Activated naive CD4-positive, alpha-beta T cell treated with anti-CD3 and anti-CD28 coated beads, Interleukin-2, amount 10 ng/mL, durations not matched to agents 7 days and 5 days (primary cell): ENCODE results near the gene WDFY2.
A peak's percentile ranks its signal among the peaks of the same experiment; 100 is the strongest.

Experiments used
- CTCF ChIA-PET: fragments of 350-600 bp; sonication (Branson Sonifier 250); formaldehyde crosslinking; loops from one replicate; lab custom pipeline; 2021; ENCODE audit warnings: antibody characterized with exemption; lab: Charles Lee
- DNase-seq: peaks from one replicate; pipeline ENCODE4 v3.0.0-alpha.2; 2020
- H3K27ac Mint-ChIP-seq: one replicate; pipeline ENCODE4 v1.8.0; 2021; ENCODE audit warnings: mild to moderate bottlenecking, moderate library complexity, mixed read lengths
- H3K27me3 Mint-ChIP-seq: one replicate; pipeline ENCODE4 v1.8.0; 2021; ENCODE audit warnings: mild to moderate bottlenecking, mixed read lengths
- H3K36me3 Mint-ChIP-seq: one replicate; pipeline ENCODE4 v1.8.0; 2021; ENCODE audit warnings: mixed read lengths
- H3K4me1 Mint-ChIP-seq: one replicate; pipeline ENCODE4 v1.8.0; 2021; ENCODE audit warnings: mixed read lengths
- H3K4me3 Mint-ChIP-seq: one replicate; pipeline ENCODE4 v1.8.0; 2021; ENCODE audit warnings: mild to moderate bottlenecking, moderate library complexity, mixed read lengths
- H3K9me3 Mint-ChIP-seq: one replicate; pipeline ENCODE4 v1.8.0; 2021; ENCODE audit warnings: mixed read lengths

The WDFY2 gene

GRCh38 chr13:51624695-51625345 lies 40.6 kb downstream of the WDFY2 start:
- H3K4me3 Mint-ChIP-seq = no peak overlapping the region
- H3K4me1 Mint-ChIP-seq = peaks cover 20% of the 10 kb centered on the region
- H3K27me3 Mint-ChIP-seq = no peaks in the 10 kb centered on the region
- no peak overlapping the region for H3K27ac Mint-ChIP-seq
- DNase-seq = no peak
- CTCF ChIA-PET = interaction anchor here (1.1 kb wide), 1 partner anchor 9 kb away, joined by 3 read pairs; no protein-coding TSS in a partner anchor
- no peaks in the 10 kb centered on the region for H3K36me3 Mint-ChIP-seq
- H3K9me3 Mint-ChIP-seq = no peaks in the 10 kb centered on the region

GRCh38 chr13:51625555-51626345 lies 41.5 kb downstream of the WDFY2 start:
- H3K9me3 Mint-ChIP-seq = no peaks in the 10 kb centered on the region
- CTCF ChIA-PET = no interaction called here
- H3K4me3 Mint-ChIP-seq = no peak overlapping the region
- no peaks in the 10 kb centered on the region for H3K36me3 Mint-ChIP-seq
- H3K27ac Mint-ChIP-seq = no peak overlapping the region
- peaks cover 23% of the 10 kb centered on the region for H3K4me1 Mint-ChIP-seq
- DNase-seq = no peak
- no peaks in the 10 kb centered on the region for H3K27me3 Mint-ChIP-seq

- no peaks in the 10 kb centered on the region for H3K9me3 Mint-ChIP-seq
- H3K4me3 Mint-ChIP-seq = no peak overlapping the region
- CTCF ChIA-PET = no interaction called here
Measured at GRCh38 chr13:51626749-51627148, 42.5 kb downstream of the WDFY2 start.

GRCh38 chr13:51628059-51628852 lies 44.0 kb downstream of the WDFY2 start:
- Mint-ChIP-seq H3K36me3 (no peaks in the 10 kb centered on the region), H3K27me3 (no peaks in the 10 kb centered on the region), H3K9me3 (no peaks in the 10 kb centered on the region), H3K4me1 (peaks cover 23% of the 10 kb centered on the region), H3K4me3 (no peak overlapping the region), H3K27ac (no peak overlapping the region)
- CTCF ChIA-PET = no interaction called here
- DNase-seq = no peak

More at GRCh38 chr13:51626749-51627148, 42.5 kb downstream of the WDFY2 start:
- no peak overlapping the region for H3K27ac Mint-ChIP-seq
- DNase-seq = no peak
- H3K4me1 Mint-ChIP-seq = peaks cover 23% of the 10 kb centered on the region
- H3K27me3 Mint-ChIP-seq = no peaks in the 10 kb centered on the region
- H3K36me3 Mint-ChIP-seq = no peaks in the 10 kb centered on the region

- CTCF ChIA-PET = no interaction called here
- Mint-ChIP-seq H3K4me1 (peaks cover 18% of the 10 kb centered on the region), H3K9me3 (no peaks in the 10 kb centered on the region), H3K27ac (no peak overlapping the region), H3K36me3 (no peaks in the 10 kb centered on the region), H3K4me3 (no peak overlapping the region), H3K27me3 (no peaks in the 10 kb centered on the region)
- DNase-seq = no peak
Measured at GRCh38 chr13:51629491-51630287, 45.4 kb downstream of the WDFY2 start.

GRCh38 chr13:51630288-51630615 lies 46.0 kb downstream of the WDFY2 start:
- Mint-ChIP-seq H3K27ac (no peak overlapping the region), H3K27me3 (no peaks in the 10 kb centered on the region), H3K36me3 (no peaks in the 10 kb centered on the region), H3K4me1 (peaks cover 21% of the 10 kb centered on the region), H3K4me3 (no peak overlapping the region), H3K9me3 (no peaks in the 10 kb centered on the region)
- no peak for DNase-seq
- CTCF ChIA-PET = no interaction called here

- H3K36me3 Mint-ChIP-seq = peaks cover 3% of the 10 kb centered on the region
- no peak overlapping the region for H3K27ac Mint-ChIP-seq
- H3K9me3 Mint-ChIP-seq = no peaks in the 10 kb centered on the region
- H3K27me3 Mint-ChIP-seq = no peaks in the 10 kb centered on the region
- CTCF ChIA-PET = no interaction called here
- H3K4me1 Mint-ChIP-seq = peaks cover 30% of the 10 kb centered on the region
- no peak for DNase-seq
- no peak overlapping the region for H3K4me3 Mint-ChIP-seq
Measured at GRCh38 chr13:51632591-51633362, 48.5 kb downstream of the WDFY2 start.

GRCh38 chr13:51635137-51635878 lies 51.0 kb downstream of the WDFY2 start:
- H3K27ac Mint-ChIP-seq = peak overlapping the region; percentile 55
- peaks cover 3% of the 10 kb centered on the region for H3K36me3 Mint-ChIP-seq
- CTCF ChIA-PET = no interaction called here
- DNase-seq = no peak
- H3K4me3 Mint-ChIP-seq = peak overlapping the region; percentile 16
- H3K4me1 Mint-ChIP-seq = peaks cover 23% of the 10 kb centered on the region
- no peaks in the 10 kb centered on the region for H3K27me3 Mint-ChIP-seq
- no peaks in the 10 kb centered on the region for H3K9me3 Mint-ChIP-seq

GRCh38 chr13:51636349-51636890 lies 52.2 kb downstream of the WDFY2 start:
- H3K4me1 Mint-ChIP-seq = peaks cover 23% of the 10 kb centered on the region
- H3K4me3 Mint-ChIP-seq = no peak overlapping the region
- peaks cover 3% of the 10 kb centered on the region for H3K36me3 Mint-ChIP-seq
- no peak for DNase-seq
- CTCF ChIA-PET = no interaction called here
- no peaks in the 10 kb centered on the region for H3K27me3 Mint-ChIP-seq
- H3K9me3 Mint-ChIP-seq = no peaks in the 10 kb centered on the region
- H3K27ac Mint-ChIP-seq = no peak overlapping the region

GRCh38 chr13:51637852-51638215 lies 53.6 kb downstream of the WDFY2 start:
- H3K27me3 Mint-ChIP-seq = no peaks in the 10 kb centered on the region
- no peaks in the 10 kb centered on the region for H3K9me3 Mint-ChIP-seq
- H3K36me3 Mint-ChIP-seq = peaks cover 3% of the 10 kb centered on the region
- no peak overlapping the region for H3K4me3 Mint-ChIP-seq
- no peak overlapping the region for H3K27ac Mint-ChIP-seq
- peaks cover 17% of the 10 kb centered on the region for H3K4me1 Mint-ChIP-seq
- CTCF ChIA-PET = no interaction called here
- no peak for DNase-seq

GRCh38 chr13:51638216-51638871 lies 54.1 kb downstream of the WDFY2 start:
- H3K4me1 Mint-ChIP-seq = peaks cover 20% of the 10 kb centered on the region
- H3K27ac Mint-ChIP-seq = no peak overlapping the region
- CTCF ChIA-PET = no interaction called here
- H3K27me3 Mint-ChIP-seq = no peaks in the 10 kb centered on the region
- no peak overlapping the region for H3K4me3 Mint-ChIP-seq
- H3K36me3 Mint-ChIP-seq = peaks cover 3% of the 10 kb centered on the region
- H3K9me3 Mint-ChIP-seq = no peaks in the 10 kb centered on the region
- DNase-seq = no peak

GRCh38 chr13:51639171-51639570 lies 54.9 kb downstream of the WDFY2 start:
- H3K27ac Mint-ChIP-seq = no peak overlapping the region
- CTCF ChIA-PET = no interaction called here
- peaks cover 28% of the 10 kb centered on the region for H3K4me1 Mint-ChIP-seq
- no peaks in the 10 kb centered on the region for H3K9me3 Mint-ChIP-seq
- H3K36me3 Mint-ChIP-seq = peaks cover 3% of the 10 kb centered on the region
- no peaks in the 10 kb centered on the region for H3K27me3 Mint-ChIP-seq
- H3K4me3 Mint-ChIP-seq = no peak overlapping the region
- no peak for DNase-seq
